Astrocyte of the cerebellum (primary cell): Measurements from ENCODE around the gene SPINK8.

Experiments
- DNase-seq: peaks from one replicate; pipeline ENCODE4 v3.0.0-alpha.2; 2011; ENCODE audit warnings: low read depth
- H3K4me3 ChIP-seq: 2 replicates; pipeline ENCODE4 v1.5.1; 2011; ENCODE audit warnings: mild to moderate bottlenecking, low read depth, low read length, moderate library complexity
- CTCF ChIP-seq: IDR thresholded peaks from 2 replicates; pipeline ENCODE4 v1.5.1; 2012; ENCODE audit warnings: low read length, low read depth, moderate library complexity, mild to moderate bottlenecking; ENCODE audit errors: missing control alignments
- in situ Hi-C: cut with HindIII; loops from 2 replicates; pipeline ENCODE4 v1.10.0; 2017; ENCODE audit warnings: low sequenced_read_pairs

SPINK8 gene

GRCh38 chr3:48278884-48279559 is 54.4 kb downstream of the SPINK8 start:
- DNase-seq: no peak
- TF ChIP-seq CTCF: no peak
- in situ Hi-C loops: loop anchor here (10.0 kb wide), 1 partner anchor 46 kb away; no protein-coding TSS in a partner anchor
- no peak overlapping the region for H3K4me3 ChIP-seq

- no peak for TF ChIP-seq CTCF
- in situ Hi-C loops: loop anchor here (10.0 kb wide), 1 partner anchor 48 kb away; no protein-coding TSS in a partner anchor
- DNase-seq: no peak
- no peak overlapping the region for H3K4me3 ChIP-seq
These were observed 56.4 kb downstream of the SPINK8 start for GRCh38 chr3:48276911-48277641.

- H3K4me3 ChIP-seq: no peak overlapping the region
- TF ChIP-seq CTCF: no peak
- DNase-seq: no peak
- in situ Hi-C loops: loop anchor here (10.0 kb wide), 1 partner anchor 49 kb away; no protein-coding TSS in a partner anchor
These were observed 58.0 kb downstream of the SPINK8 start for GRCh38 chr3:48275287-48276027.

DNA sequence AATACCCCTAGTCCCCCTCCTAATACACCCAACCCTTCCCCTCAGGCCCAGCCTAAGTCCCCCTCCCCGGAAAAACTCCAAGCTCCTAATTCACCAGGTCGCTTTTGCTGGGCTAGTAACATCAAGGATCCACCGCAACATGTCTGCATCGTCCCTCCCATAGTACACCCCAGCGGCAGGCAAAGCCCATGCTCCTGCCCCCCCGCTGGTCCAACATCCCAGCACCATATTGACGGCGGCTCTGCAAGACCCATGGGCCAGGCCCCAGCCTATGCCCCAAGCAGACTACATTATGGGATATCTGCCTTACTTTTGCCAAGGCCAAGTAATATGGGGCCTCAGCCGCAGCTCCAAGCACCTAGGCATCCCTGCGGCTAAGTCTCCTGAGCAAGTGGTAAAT is 59.0 kb downstream of the SPINK8 start:
- no peak for DNase-seq
- H3K4me3 ChIP-seq: no peak overlapping the region
- in situ Hi-C loops: loop anchor here (10.0 to 25.0 kb wide), 2 partner anchors 50 to 163 kb away; partner anchors contain the start of genes ATRIP, CCDC51, PLXNB1 and TMA7
- no peak for TF ChIP-seq CTCF

- in situ Hi-C loops: loop anchor here (10.0 to 25.0 kb wide), 2 partner anchors 51 to 164 kb away; partner anchors contain the start of genes ATRIP, CCDC51, PLXNB1 and TMA7
- no peak overlapping the region for H3K4me3 ChIP-seq
- peak; percentile 84 for TF ChIP-seq CTCF
- peak; percentile 32 for DNase-seq
These were observed 59.8 kb downstream of the SPINK8 start for GRCh38 chr3:48273594-48274211.
